Measurements from ENCODE around the gene SLC23A2.

The SLC23A2 gene

DNA sequence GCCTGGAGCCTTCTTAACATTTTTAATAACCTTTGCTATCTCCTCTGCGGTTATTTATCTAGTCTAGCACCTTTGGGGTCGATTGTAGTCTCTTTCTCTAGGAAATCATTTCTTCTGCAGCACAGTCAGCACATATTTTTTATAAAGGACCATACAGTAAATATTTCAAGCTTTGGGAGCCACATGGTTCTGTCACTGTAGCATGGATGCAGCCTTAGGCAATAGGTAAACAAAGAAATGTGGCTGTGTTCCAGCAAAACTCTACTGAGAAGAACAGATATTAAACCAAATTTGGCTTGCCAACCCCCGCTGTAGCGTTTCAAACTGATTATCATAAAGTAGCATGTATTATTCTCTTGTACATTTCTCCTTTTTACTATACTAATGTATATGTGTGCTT is 95.7 kb downstream of the SLC23A2 start:
- H3K27ac Mint-ChIP-seq: no peak overlapping the region
- H3K4me3 Mint-ChIP-seq: no peak overlapping the region
- H3K9me3 Mint-ChIP-seq: no peaks in the 10 kb centered on the region
- H3K27me3 Mint-ChIP-seq: no peaks in the 10 kb centered on the region
- peaks cover 42 to 78% of the 10 kb centered on the region in 2 donors for H3K36me3 Mint-ChIP-seq
- peaks cover 8 to 9% of the 10 kb centered on the region in 2 donors for H3K4me1 Mint-ChIP-seq
- DNase-seq (no peak), ATAC-seq (replicated peaks) (no peak)

DNA sequence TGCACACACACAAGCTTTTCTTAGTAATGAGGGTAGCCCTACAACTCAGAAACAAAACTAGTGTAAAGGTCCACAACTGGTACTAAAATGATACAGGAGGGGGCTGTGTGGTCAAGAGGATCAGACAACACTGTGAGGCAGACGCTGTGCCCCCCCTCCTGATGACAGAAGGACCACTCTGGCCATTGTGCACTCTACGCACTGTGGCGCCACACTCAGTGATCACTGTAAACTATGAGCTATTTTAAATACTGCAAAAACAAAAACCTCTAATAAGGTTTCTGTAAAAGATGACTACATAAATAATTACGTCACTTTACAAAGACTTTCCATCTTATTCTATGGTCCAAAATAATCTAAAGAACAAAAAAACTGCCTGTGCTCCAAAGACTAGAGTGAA is 96.1 kb downstream of the SLC23A2 start:
- no peak overlapping the region for H3K4me3 Mint-ChIP-seq
- ATAC-seq (replicated peaks) (no peak), DNase-seq (no peak)
- H3K36me3 Mint-ChIP-seq: peaks cover 42 to 78% of the 10 kb centered on the region in 2 donors
- no peak overlapping the region for H3K27ac Mint-ChIP-seq
- H3K27me3 Mint-ChIP-seq: no peaks in the 10 kb centered on the region
- H3K4me1 Mint-ChIP-seq: peaks cover 8 to 9% of the 10 kb centered on the region in 2 donors
- H3K9me3 Mint-ChIP-seq: no peaks in the 10 kb centered on the region

DNA sequence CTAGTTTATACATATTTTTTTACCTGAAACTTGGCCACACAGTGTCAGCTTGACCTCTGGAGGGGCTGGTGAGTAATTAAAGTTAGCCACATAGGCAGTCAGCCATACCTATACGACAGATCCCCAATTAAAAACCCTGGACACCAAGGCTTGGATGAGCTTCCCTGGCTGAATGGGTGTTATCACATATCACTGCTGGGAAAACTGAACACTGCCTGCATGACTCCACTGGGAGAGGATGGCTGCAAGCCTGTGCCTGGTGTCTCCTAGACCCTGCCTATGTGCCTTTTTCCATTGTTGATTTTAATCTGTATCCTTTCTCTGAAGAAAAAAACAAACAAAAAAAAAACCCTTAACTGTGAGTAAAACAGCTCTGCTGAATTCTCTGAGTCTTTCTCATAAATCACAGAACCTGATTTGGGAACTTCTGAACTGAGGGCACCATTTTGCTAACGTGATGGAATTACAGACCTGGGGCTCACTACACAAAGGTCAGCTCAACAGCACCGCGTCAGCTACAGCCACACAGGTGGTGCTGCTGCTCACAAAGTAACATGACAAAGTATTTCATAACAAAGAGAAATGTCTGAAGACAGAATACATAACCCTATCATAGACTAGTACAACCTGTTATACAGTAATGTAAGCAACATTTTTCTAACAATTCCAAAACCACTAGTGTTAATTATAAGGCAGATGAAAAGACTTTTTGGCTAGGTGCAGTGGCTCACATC is 97.0 kb downstream of the SLC23A2 start:
- peaks cover 49 to 85% of the 10 kb centered on the region in 2 donors for H3K36me3 Mint-ChIP-seq
- peaks cover 8 to 15% of the 10 kb centered on the region in 2 donors for H3K4me1 Mint-ChIP-seq
- H3K27me3 Mint-ChIP-seq: no peaks in the 10 kb centered on the region
- ATAC-seq (replicated peaks) (no peak), DNase-seq (no peak)
- no peaks in the 10 kb centered on the region for H3K9me3 Mint-ChIP-seq
- no peak overlapping the region for H3K4me3 Mint-ChIP-seq
- no peak overlapping the region for H3K27ac Mint-ChIP-seq

DNA sequence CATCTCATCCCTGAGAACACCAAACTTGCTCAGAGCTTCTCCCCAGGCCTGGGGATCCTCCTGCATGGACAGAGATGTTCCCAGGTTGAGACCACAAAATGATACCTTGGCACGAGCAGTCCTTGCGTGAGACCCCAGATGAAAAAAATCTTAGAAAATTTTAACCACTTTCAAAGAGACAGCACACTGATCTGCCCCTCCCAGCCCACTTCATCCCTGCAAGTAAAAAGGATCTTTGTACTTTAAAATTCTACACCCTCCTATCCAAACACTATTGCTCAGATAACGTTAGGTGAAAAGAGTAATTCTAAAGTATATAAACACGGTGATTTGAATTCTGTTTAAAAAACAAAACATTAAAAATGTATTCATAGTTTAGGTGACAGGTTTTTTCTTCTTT is 98.5 kb downstream of the SLC23A2 start:
- Mint-ChIP-seq H3K27ac (no peak overlapping the region), H3K36me3 (peaks cover 54 to 88% of the 10 kb centered on the region in 2 donors), H3K4me1 (peaks cover 19 to 25% of the 10 kb centered on the region in 2 donors), H3K27me3 (no peaks in the 10 kb centered on the region), H3K9me3 (no peaks in the 10 kb centered on the region), H3K4me3 (no peak overlapping the region)
- ATAC-seq (replicated peaks) (no peak), DNase-seq (no peak)

DNA sequence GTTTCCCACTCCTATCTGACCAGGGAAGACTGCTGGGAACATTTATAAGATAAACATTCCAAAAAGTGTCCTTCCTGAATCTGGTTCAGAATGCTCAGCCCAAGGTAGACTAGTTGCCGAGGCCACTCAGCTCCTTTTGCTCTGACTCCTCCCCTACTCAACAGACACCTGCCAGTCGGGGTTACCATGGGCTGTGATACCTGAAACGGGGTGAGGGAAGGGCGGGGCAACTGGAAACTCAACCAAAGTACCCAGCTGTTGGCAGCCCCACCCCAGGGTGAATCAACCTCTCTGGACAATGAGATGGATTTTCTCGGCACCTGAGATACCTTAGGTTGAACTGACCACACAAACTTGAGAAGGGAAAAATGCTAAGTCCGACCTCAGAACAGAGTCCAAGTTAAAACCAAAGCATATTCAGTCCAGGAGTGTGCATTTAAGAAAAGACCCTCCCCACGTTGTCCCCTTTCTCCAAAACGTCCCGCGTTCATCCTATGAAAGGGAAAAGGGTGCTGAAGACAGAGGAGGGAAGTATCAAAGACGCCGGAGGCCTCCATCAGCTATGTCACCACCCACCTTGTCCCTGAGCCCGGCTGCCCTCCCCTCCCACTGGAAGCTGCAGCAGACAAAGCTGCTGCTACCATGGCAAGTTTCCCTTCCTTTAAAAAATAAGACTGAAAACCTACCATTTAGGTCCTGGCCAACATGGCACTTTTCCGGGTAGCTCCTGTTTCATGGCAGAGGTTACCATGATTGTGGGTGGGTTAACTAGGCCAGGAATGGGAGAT is 100.1 kb downstream of the SLC23A2 start:
- no peak overlapping the region for H3K27ac Mint-ChIP-seq
- peaks cover 56 to 83% of the 10 kb centered on the region in 2 donors for H3K36me3 Mint-ChIP-seq
- peaks cover 29 to 34% of the 10 kb centered on the region in 2 donors for H3K4me1 Mint-ChIP-seq

DNA sequence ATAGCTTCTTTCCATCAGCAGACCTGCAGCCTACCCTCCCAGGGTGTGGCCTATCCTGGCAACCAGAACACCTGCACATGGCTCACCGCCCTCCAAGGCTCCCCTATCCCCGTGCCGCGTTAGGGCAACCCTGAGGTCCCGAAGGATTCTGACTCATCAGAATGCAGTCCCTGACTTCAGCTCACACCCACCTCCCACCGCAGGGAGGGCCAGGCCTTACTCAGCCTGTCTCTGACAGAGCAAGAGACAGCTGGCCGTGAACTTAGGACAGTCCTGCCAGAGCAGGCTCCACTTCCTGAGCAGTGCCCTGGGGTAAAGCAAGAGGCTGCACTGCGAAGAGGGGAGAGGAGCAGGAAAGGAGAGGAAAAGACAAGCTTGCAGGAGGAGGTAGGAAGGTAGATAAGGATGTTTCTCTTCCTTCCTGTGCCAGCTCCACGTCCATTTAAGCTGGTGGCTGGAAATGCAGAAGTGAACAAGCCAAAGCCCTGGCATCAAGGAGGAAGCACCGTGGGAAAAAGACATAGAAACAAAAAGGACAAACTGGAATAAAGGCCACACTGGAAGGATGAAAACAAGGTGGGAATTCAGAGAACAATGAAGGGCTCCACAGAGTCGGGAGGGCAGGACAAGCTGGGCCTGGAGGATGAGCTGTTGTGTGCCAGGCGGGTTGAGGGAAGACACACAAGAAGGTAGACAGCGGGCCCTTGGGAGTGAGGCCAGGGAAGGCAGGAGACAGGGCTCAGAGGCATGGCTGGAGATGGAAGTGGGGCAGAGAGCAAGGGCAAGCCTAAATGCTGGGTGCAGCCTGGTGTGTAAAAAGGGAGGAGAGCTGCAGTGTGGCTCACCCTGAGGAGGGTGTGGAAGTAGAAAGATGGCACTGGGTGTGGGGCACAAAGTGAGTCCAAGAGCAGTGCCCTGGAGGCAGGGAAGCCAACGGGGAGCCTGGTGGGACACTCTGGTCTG is 102.7 kb downstream of the SLC23A2 start:
- Mint-ChIP-seq H3K36me3 (peaks cover 57 to 74% of the 10 kb centered on the region in 2 donors), H3K4me1 (peaks cover 38 to 58% of the 10 kb centered on the region in 2 donors), H3K27me3 (no peaks in the 10 kb centered on the region), H3K4me3 (no peak overlapping the region), H3K27ac (peak overlapping the region; percentile 61), H3K9me3 (no peaks in the 10 kb centered on the region)
- ATAC-seq (replicated peaks): no peak
- no peak for DNase-seq

More for the DNA sequence above, 100.1 kb downstream of the SLC23A2 start:
- no peaks in the 10 kb centered on the region for H3K27me3 Mint-ChIP-seq
- no peak for DNase-seq
- no peak for ATAC-seq (replicated peaks)
- H3K9me3 Mint-ChIP-seq: no peaks in the 10 kb centered on the region
- no peak overlapping the region for H3K4me3 Mint-ChIP-seq

DNA sequence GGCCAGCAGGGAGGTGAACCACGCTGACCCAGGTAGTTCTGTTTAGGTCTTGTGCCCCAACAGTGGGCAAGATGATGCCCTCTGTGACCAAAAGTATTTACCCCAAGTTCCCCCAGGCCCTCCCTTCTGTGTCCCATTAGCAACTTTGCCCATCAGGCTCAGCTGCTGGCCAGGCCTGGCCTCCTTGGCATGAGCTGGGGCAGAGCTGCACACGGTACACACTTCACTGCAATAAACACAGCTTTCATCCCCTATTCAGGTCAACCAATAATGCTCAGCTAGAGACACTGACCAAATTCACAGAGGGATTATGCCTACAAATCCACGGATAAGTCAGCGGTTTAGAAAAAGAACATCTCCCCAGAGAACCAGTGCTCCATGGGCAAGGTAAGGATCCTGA is 103.7 kb downstream of the SLC23A2 start:
- H3K27ac Mint-ChIP-seq: peak overlapping the region; percentile 61
- no peak for ATAC-seq (replicated peaks)
- H3K4me3 Mint-ChIP-seq: peak overlapping the region in 1 of 2 donors; percentile 18
- H3K4me1 Mint-ChIP-seq: peaks cover 40 to 58% of the 10 kb centered on the region in 2 donors
- H3K9me3 Mint-ChIP-seq: no peaks in the 10 kb centered on the region
- peaks cover 59 to 79% of the 10 kb centered on the region in 2 donors for H3K36me3 Mint-ChIP-seq
- DNase-seq: no peak
- no peaks in the 10 kb centered on the region for H3K27me3 Mint-ChIP-seq

DNA sequence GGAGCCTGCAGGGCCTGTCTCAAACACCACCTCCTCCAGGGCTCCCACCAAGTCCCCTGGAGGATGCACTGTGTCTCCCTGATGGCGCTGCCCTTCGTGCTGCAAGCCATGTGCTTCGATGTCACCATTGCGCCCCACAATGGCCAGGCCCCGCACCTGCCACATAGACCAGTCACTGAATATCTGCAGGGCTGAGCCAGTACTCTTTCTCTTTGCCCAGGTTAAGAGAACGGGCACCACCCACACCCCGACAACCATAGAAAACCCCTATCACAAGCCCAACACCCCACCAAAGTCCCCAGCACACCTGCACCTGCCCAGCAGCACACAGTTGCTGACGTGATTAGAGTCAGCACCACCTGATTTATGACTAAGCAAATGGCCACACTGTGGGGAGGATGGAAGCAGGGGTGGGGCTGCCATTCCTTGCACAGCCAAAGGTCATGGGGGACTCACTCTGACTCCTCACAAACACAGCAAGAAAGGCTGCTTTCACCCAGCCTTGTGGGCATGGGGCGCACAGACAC is 104.3 kb downstream of the SLC23A2 start:
- peaks cover 41 to 58% of the 10 kb centered on the region in 2 donors for H3K4me1 Mint-ChIP-seq
- no peaks in the 10 kb centered on the region for H3K27me3 Mint-ChIP-seq

DNA sequence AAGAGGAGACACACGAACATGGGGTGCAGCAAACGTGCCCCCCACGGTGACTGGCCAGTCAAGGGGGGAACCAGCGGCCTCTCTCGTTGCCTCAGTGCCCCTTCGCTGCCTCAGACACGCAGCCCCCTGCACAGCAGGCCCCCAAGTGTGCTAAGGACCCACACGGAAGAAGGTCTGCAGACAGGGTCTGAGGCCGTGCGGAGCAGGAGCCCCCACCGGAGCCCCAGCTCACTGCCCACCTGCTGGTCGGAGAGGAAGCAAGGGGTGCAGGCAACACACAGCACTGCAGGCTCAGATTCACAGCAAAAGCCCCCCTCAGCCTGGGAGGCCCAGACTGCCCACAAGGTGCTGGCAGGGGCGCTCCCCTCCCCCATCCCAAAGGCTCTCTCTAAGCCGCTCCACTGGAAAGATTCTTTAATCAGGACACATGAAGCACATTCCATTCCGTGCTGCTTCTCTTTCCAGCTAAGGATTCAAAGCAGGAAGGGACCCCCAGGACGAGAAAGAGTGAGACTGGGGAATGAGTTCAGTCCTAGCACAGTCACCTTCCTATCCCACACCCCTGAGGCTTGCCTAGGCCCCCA is 105.1 kb downstream of the SLC23A2 start:
- ATAC-seq (replicated peaks) (no peak), DNase-seq (no peak)
- peak overlapping the region; percentile 89 for H3K27ac Mint-ChIP-seq
- H3K36me3 Mint-ChIP-seq: peaks cover 57 to 75% of the 10 kb centered on the region in 2 donors
- peaks cover 41 to 58% of the 10 kb centered on the region in 2 donors for H3K4me1 Mint-ChIP-seq
- H3K4me3 Mint-ChIP-seq: no peak overlapping the region
- H3K9me3 Mint-ChIP-seq: no peaks in the 10 kb centered on the region
- H3K27me3 Mint-ChIP-seq: no peaks in the 10 kb centered on the region

More for the DNA sequence above, 104.3 kb downstream of the SLC23A2 start:
- H3K4me3 Mint-ChIP-seq: no peak overlapping the region
- H3K36me3 Mint-ChIP-seq: peaks cover 61 to 78% of the 10 kb centered on the region in 2 donors
- ATAC-seq (replicated peaks) (peak in 1 of 2 donors; percentile 41), DNase-seq (no peak)
- H3K27ac Mint-ChIP-seq: peak overlapping the region; percentile 68
- H3K9me3 Mint-ChIP-seq: no peaks in the 10 kb centered on the region

DNA sequence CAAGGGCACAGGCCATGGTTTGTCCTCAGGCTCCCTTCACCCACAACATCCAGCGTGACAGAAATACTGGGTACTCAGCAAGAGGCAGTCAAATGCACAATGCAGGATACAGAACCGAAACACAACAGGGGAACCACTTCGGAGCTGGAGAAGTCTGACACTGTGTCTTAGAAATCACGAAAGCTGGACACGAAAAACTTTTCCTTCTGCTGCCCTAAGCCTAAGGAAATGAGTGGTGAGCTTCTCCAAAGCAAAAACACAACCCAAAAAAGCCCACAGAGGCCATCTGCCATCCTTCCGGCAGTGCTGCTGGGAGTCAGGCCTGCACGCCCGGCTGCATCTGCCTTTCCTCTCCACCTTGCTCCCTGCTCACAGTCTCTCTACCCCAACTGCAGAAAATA is 106.3 kb downstream of the SLC23A2 start:
- Mint-ChIP-seq H3K9me3 (no peaks in the 10 kb centered on the region), H3K27me3 (no peaks in the 10 kb centered on the region), H3K36me3 (peaks cover 55 to 74% of the 10 kb centered on the region in 2 donors), H3K4me1 (peaks cover 39 to 58% of the 10 kb centered on the region in 2 donors), H3K27ac (peak overlapping the region; percentile 68), H3K4me3 (no peak overlapping the region)
- DNase-seq (no peak), ATAC-seq (replicated peaks) (peak; percentile 76 to 90)

DNA sequence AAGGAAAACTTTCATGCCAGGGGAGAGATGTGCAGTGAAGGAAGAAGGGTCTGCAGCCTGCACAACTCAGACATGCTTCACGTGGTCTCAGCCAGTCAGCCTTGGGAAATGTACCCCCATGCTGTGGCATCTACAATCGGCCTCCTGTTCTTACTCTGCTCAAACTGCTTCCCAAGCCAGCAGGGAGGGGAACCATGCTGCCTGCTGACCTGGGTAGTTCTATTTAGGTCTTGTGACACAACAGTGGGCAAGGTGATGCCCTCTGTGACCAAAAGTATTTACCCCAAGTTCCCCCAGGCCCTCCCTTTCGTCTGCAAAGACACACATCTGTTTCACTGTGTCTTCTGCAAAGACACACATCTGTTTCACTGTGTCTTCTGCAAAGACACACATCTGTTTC is 106.9 kb downstream of the SLC23A2 start:
- Mint-ChIP-seq H3K27ac (peak overlapping the region; percentile 60), H3K4me1 (peaks cover 39 to 53% of the 10 kb centered on the region in 2 donors), H3K27me3 (no peaks in the 10 kb centered on the region), H3K4me3 (no peak overlapping the region), H3K9me3 (no peaks in the 10 kb centered on the region), H3K36me3 (peaks cover 51 to 74% of the 10 kb centered on the region in 2 donors)
- ATAC-seq (replicated peaks): peak; percentile 29 to 42
- no peak for DNase-seq

DNA sequence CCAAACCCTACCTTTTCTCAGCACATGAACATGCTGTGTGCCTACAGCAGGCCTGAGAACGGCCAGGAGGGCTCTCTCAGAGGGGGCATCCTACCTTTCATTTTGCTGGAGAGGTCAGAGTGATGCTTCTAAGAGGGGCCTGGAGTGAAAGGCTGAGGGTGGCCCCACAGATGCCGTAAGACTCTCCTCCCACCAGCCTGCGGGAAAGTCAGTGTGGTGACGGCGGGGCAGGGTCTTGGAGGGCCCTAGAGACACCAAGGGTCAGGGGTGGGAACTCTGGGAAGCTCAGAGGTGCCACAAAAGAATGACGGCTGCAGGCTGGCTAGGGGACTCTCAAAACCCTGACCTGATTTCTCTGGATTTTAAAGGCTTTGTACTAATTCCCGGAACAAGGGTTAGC is 107.6 kb downstream of the SLC23A2 start:
- DNase-seq (no peak), ATAC-seq (replicated peaks) (no peak)
- Mint-ChIP-seq H3K4me3 (no peak overlapping the region), H3K36me3 (peaks cover 49 to 73% of the 10 kb centered on the region in 2 donors), H3K4me1 (peaks cover 34 to 46% of the 10 kb centered on the region in 2 donors), H3K27me3 (no peaks in the 10 kb centered on the region), H3K9me3 (no peaks in the 10 kb centered on the region), H3K27ac (peak overlapping the region; percentile 43)

DNA sequence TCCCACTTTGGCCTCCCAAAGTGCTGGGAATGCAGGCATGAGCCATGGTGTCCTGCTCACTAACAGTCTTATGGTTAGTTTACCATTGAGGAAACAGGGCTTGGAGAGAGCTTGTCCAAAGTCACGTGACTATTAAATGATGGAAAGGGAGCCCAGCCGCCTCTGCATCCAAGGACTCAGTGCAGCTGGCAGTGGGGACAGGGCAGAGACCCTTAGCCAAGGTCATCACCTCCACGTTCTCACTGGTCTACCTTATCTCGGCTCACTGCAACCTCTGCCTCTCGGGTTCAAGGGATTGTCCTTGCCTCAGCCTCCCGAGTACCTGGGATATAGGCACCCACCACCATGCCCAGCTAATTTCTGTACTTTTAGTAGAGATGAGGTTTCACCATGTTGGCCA is 109.3 kb downstream of the SLC23A2 start:
- Mint-ChIP-seq H3K4me1 (peaks cover 24 to 40% of the 10 kb centered on the region in 2 donors), H3K27ac (peak overlapping the region; percentile 65), H3K9me3 (no peaks in the 10 kb centered on the region), H3K4me3 (no peak overlapping the region), H3K36me3 (peaks cover 35 to 64% of the 10 kb centered on the region in 2 donors), H3K27me3 (no peaks in the 10 kb centered on the region)
- ATAC-seq (replicated peaks) (no peak), DNase-seq (no peak)
